HepG2 (cell line): ENCODE data around the gene RASAL1. TPM values are rescaled to one million over a fixed set of nuclear protein-coding genes. Genes with fewer than 3 reads are reported as not detected.

Experiments used
- BCL6 ChIP-seq: IDR thresholded peaks from 2 replicates; pipeline ENCODE4 v1.6.1; 2016; ENCODE audit warnings: missing genetic modification reagents, missing compliant biosample characterization
- FOXA1 ChIP-seq, 2 experiments: fragments of 450-650 bp in 1 of 2; sonication (generic) in 1 of 2; formaldehyde crosslinking in 1 of 2; IDR thresholded peaks; 2 replicates each; pipeline versions ENCODE4 v1.4.0 to v1.6.1; 2016 to 2020; ENCODE audit warnings: missing genetic modification reagents in 1 of 2
- HNF4A ChIP-seq: sonication (generic); formaldehyde crosslinking; IDR thresholded peaks from 2 replicates; pipeline ENCODE4 v1.4.0; 2020; ENCODE audit warnings: missing genetic modification reagents
- MBNL3 ChIP-seq: fragments of 250-450 bp; sonication (Bioruptor Pico); conservative IDR thresholded peaks from 2 replicates; pipeline ENCODE4 v1.8.0; 2022; ENCODE audit warnings: mild to moderate bottlenecking, inconsistent platforms
- MTA1 ChIP-seq: sonication (generic); formaldehyde crosslinking; IDR thresholded peaks from 2 replicates; pipeline ENCODE4 v1.4.0; 2020; ENCODE audit warnings: missing genetic modification reagents, mild to moderate bottlenecking, borderline replicate concordance
- RARA ChIP-seq: IDR thresholded peaks from 2 replicates; pipeline ENCODE4 v1.6.1; 2016; ENCODE audit warnings: missing genetic modification reagents, missing compliant biosample characterization
- ZMYM3 ChIP-seq: sonication (generic); formaldehyde crosslinking; IDR thresholded peaks from 2 replicates; pipeline ENCODE4 v1.5.1; 2020; ENCODE audit warnings: mild to moderate bottlenecking, missing genetic modification reagents
- ZNF577 ChIP-seq: sonication (generic); formaldehyde crosslinking; IDR thresholded peaks from 2 replicates; pipeline ENCODE4 v1.4.0; 2020; ENCODE audit warnings: mild to moderate bottlenecking, low read depth, missing genetic modification reagents, borderline replicate concordance
- ZNF580 ChIP-seq: IDR thresholded peaks from 2 replicates; pipeline ENCODE4 v1.6.1; 2016; ENCODE audit warnings: low read depth, borderline replicate concordance
- ZNF646 ChIP-seq: sonication (generic); formaldehyde crosslinking; IDR thresholded peaks from 2 replicates; pipeline ENCODE4 v1.9.0; 2021; ENCODE audit warnings: mild to moderate bottlenecking, missing genetic modification reagents
- polyA plus RNA-seq, 8 experiments: library from polyadenylated mRNA; depleted of rRNA in 3 of 8; stranded (reverse) in 7 of 8; unstranded in 1 of 8; fragments of >200 nt; fragmentation: Illumina TruSeq in 4 of 8; extraction: Trizol in 4 of 8; gene quantifications; 2 replicates each; pipeline versions ENCODE4 v1.2.1 to v1.2.3, GENCODE V29; 2011 to 2016; ENCODE audit warnings: low read depth in 4 of 8, missing spikeins in 1 of 8, mixed read lengths in 1 of 8; ENCODE audit not compliant: insufficient read depth in 1 of 8
- total RNA-seq, 5 experiments: library from RNA; depleted of rRNA; stranded (reverse); fragments of >200 nt; fragmentation: Illumina TruSeq; extraction: Trizol; gene quantifications; 2 replicates each; pipeline ENCODE4 v1.2.3, GENCODE V29; 2016; ENCODE audit warnings: low read depth in 1 of 5
- TF ChIP-seq, protein P1 (sequence below): IDR thresholded peaks from 2 replicates; pipeline ENCODE4 v1.6.1; 2016; ENCODE audit warnings: mild to moderate bottlenecking
- TF ChIP-seq, protein P2 (sequence below): sonication (generic); formaldehyde crosslinking; IDR thresholded peaks from 2 replicates; pipeline ENCODE4 v1.4.0; 2020; ENCODE audit warnings: missing genetic modification reagents
- TF ChIP-seq, protein P3 (sequence below): IDR thresholded peaks from 2 replicates; pipeline ENCODE4 v1.6.1; 2012; ENCODE audit warnings: low read depth, low read length, improper control_type of control experiment

RASAL1 gene
- total and polyA plus RNA-seq, 2 of the 13 experiments (the other 11 are each of a cell fraction or from before 2014, with no cell fraction given), result not detected

DNA sequence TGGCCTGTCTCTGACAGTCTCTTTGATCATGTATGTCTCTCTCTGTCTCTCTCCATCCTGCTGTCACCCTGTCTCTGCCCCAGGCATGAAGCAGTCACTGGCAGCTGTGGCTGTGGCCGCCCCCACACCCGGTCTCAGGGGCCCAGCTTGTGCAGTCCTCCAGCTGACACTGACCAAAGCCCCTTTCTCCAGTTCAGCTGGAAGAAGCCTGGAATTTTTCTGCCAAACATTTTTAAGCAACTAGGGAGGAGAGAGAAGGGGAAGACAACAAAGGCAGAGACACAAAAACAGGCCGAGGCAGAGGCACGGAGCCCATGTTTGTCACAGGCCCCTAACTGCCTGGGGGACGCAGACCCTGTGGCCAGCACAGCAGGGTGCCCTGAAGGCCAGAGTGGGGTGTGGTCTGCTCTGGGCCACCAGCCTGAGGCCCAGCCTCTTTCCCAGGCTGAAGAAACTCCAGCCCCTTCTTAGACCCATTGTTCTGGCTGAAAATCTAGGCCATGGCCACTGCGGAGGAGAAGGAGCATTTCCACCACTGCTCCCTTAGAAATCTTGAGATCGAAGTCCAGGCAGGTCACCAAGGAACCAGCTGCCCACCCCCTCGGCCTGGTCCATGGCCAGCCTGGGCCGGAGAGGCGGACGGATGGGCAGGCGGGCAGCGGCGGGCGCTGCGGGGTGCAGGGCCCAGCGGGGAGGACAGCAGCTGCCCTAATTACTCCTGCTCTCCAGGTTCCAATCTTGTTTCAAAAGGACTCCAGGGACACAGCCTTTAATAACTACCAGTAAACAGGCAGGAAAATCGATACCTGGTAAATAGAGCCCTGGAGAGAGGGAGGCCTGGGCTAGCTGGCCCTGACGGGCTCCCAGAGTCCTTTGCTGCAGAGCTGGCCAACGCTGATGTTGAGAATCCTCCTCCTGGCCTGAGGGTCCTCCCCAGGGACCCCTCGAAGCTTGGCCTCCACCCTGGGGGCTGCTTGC, 64.1 kb downstream of the RASAL1 start (continued):
- TF ChIP-seq ZNF580 (CRISPR knock-in tag), result no peak
- 0 out of 2 replicates have a peak, but pooled peaks have one; percentile 21 for TF ChIP-seq HNF4A
- no peak for TF ChIP-seq FOXA1 (IDR thresholded peaks at IDR 0.05)
- TF ChIP-seq FOXA1 (CRISPR knock-in tag; IDR thresholded peaks at IDR 0.05), result peak; percentile 58; the same call in 1 of the 2 replicates
- TF ChIP-seq MTA1 (CRISPR knock-in tag), result no peak
- TF ChIP-seq, protein P1, sequence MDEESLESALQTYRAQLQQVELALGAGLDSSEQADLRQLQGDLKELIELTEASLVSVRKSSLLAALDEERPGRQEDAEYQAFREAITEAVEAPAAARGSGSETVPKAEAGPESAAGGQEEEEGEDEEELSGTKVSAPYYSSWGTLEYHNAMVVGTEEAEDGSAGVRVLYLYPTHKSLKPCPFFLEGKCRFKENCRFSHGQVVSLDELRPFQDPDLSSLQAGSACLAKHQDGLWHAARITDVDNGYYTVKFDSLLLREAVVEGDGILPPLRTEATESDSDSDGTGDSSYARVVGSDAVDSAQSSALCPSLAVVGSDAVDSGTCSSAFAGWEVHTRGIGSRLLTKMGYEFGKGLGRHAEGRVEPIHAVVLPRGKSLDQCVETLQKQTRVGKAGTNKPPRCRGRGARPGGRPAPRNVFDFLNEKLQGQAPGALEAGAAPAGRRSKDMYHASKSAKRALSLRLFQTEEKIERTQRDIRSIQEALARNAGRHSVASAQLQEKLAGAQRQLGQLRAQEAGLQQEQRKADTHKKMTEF, result peak; percentile 37; the same call in 1 of the 2 replicates
- no peak for TF ChIP-seq ZNF646
- TF ChIP-seq, protein P2, sequence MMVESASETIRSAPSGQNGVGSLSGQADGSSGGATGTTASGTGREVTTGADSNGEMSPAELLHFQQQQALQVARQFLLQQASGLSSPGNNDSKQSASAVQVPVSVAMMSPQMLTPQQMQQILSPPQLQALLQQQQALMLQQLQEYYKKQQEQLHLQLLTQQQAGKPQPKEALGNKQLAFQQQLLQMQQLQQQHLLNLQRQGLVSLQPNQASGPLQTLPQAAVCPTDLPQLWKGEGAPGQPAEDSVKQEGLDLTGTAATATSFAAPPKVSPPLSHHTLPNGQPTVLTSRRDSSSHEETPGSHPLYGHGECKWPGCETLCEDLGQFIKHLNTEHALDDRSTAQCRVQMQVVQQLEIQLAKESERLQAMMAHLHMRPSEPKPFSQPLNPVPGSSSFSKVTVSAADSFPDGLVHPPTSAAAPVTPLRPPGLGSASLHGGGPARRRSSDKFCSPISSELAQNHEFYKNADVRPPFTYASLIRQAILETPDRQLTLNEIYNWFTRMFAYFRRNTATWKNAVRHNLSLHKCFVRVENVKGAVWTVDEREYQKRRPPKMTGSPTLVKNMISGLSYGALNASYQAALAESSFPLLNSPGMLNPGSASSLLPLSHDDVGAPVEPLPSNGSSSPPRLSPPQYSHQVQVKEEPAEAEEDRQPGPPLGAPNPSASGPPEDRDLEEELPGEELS, result peak; percentile 76
- TF ChIP-seq MBNL3, result no peak
- TF ChIP-seq RARA (CRISPR knock-in tag), result 0 out of 2 replicates have a peak, but pooled peaks have one; percentile 34
- peak; percentile 89 for TF ChIP-seq BCL6 (CRISPR knock-in tag)
- no peak for TF ChIP-seq ZNF577
- 0 out of 2 replicates have a peak, but pooled peaks have one; percentile 29 for TF ChIP-seq ZMYM3 (CRISPR knock-in tag)
- TF ChIP-seq, protein P3, sequence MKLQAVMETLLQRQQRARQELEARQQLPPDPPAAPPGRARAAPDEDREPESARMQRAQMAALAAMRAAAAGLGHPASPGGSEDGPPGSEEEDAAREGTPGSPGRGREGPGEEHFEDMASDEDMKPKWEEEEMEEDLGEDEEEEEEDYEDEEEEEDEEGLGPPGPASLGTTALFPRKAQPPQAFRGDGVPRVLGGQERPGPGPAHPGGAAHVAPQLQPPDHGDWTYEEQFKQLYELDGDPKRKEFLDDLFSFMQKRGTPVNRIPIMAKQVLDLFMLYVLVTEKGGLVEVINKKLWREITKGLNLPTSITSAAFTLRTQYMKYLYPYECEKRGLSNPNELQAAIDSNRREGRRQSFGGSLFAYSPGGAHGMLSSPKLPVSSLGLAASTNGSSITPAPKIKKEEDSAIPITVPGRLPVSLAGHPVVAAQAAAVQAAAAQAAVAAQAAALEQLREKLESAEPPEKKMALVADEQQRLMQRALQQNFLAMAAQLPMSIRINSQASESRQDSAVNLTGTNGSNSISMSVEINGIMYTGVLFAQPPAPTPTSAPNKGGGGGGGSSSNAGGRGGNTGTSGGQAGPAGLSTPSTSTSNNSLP, result peak; percentile 54; the same call in 1 of the 2 replicates
